Ishikawa (cell line): ENCODE results near the gene METTL8.

ENCODE experiments used
- CEBPB ChIP-seq: IDR thresholded peaks from 2 replicates; pipeline ENCODE4 v1.6.1; 2012
- CREB1 ChIP-seq: IDR thresholded peaks from 2 replicates; pipeline ENCODE4 v1.6.1; 2012; ENCODE audit warnings: low read depth
- EP300 ChIP-seq: IDR thresholded peaks from 2 replicates; pipeline ENCODE4 v1.6.1; 2012; ENCODE audit warnings: borderline replicate concordance
- FOXM1 ChIP-seq: IDR thresholded peaks from 2 replicates; pipeline ENCODE4 v1.6.1; 2012; ENCODE audit warnings: low read depth, borderline replicate concordance
- NFIC ChIP-seq: IDR thresholded peaks from 2 replicates; pipeline ENCODE4 v1.6.1; 2012
- RAD21 ChIP-seq: IDR thresholded peaks from 2 replicates; pipeline ENCODE4 v1.6.1; 2012; ENCODE audit warnings: low read depth
- TAF1 ChIP-seq: IDR thresholded peaks from 2 replicates; pipeline ENCODE4 v1.6.1; 2012; ENCODE audit warnings: low read depth, mild to moderate bottlenecking
- TCF12 ChIP-seq: IDR thresholded peaks from 2 replicates; pipeline ENCODE4 v1.6.1; 2012; ENCODE audit warnings: low read depth
- YY1 ChIP-seq: IDR thresholded peaks from 2 replicates; pipeline ENCODE4 v1.6.1; 2012; ENCODE audit warnings: low read depth
- ZBTB7A ChIP-seq: IDR thresholded peaks from 2 replicates; pipeline ENCODE4 v1.6.1; 2012; ENCODE audit warnings: low read depth
- TF ChIP-seq, protein P1 (sequence below): IDR thresholded peaks from 2 replicates; pipeline ENCODE4 v1.6.1; 2012
- TF ChIP-seq, protein P2 (sequence below): IDR thresholded peaks from 2 replicates; pipeline ENCODE4 v1.6.1; 2012; ENCODE audit warnings: low read depth, mild to moderate bottlenecking
- TF ChIP-seq, protein P3 (sequence below): IDR thresholded peaks from 2 replicates; pipeline ENCODE4 v1.6.1; 2012

DNA sequence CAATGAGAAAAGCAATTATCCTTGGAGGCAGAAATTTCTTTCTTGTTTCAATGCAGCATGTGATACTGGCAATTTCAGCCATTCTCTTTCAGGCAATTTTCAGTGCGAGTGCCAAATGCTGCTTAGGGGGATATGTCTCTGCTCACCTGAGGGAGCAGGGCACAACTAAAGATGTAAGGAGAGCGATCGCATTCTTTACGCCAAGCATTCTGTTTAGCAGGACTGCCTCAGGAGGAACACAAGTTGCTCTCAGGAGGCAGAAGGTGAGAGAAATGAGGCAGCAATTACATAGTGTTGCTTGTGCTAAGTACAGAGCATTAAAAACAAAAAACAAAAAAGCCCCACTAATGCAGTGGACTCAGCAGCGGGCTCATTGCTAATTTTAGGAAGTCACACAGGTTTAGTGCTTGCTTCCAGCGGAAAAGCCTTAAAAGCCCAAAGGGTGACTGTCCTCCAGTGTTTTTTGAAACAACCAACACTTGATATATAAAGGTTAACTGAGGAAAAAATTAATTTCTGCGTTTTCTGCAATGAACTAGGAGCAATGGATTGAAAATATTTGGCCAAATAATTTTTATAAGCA, 116.9 kb downstream of the METTL8 start:
- no peak for TF ChIP-seq EP300
- no peak for TF ChIP-seq TAF1
- TF ChIP-seq CEBPB, result no peak
- no peak for TF ChIP-seq CREB1
- TF ChIP-seq ZBTB7A, result no peak
- TF ChIP-seq, protein P1, sequence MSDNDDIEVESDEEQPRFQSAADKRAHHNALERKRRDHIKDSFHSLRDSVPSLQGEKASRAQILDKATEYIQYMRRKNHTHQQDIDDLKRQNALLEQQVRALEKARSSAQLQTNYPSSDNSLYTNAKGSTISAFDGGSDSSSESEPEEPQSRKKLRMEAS, result no peak
- no peak for TF ChIP-seq YY1
- TF ChIP-seq, protein P2, sequence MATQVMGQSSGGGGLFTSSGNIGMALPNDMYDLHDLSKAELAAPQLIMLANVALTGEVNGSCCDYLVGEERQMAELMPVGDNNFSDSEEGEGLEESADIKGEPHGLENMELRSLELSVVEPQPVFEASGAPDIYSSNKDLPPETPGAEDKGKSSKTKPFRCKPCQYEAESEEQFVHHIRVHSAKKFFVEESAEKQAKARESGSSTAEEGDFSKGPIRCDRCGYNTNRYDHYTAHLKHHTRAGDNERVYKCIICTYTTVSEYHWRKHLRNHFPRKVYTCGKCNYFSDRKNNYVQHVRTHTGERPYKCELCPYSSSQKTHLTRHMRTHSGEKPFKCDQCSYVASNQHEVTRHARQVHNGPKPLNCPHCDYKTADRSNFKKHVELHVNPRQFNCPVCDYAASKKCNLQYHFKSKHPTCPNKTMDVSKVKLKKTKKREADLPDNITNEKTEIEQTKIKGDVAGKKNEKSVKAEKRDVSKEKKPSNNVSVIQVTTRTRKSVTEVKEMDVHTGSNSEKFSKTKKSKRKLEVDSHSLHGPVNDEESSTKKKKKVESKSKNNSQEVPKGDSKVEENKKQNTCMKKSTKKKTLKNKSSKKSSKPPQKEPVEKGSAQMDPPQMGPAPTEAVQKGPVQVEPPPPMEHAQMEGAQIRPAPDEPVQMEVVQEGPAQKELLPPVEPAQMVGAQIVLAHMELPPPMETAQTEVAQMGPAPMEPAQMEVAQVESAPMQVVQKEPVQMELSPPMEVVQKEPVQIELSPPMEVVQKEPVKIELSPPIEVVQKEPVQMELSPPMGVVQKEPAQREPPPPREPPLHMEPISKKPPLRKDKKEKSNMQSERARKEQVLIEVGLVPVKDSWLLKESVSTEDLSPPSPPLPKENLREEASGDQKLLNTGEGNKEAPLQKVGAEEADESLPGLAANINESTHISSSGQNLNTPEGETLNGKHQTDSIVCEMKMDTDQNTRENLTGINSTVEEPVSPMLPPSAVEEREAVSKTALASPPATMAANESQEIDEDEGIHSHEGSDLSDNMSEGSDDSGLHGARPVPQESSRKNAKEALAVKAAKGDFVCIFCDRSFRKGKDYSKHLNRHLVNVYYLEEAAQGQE, result no peak
- TF ChIP-seq NFIC, result no peak
- TF ChIP-seq FOXM1, result no peak
- TF ChIP-seq RAD21, result no peak
- no peak for TF ChIP-seq TCF12
- TF ChIP-seq, protein P3, sequence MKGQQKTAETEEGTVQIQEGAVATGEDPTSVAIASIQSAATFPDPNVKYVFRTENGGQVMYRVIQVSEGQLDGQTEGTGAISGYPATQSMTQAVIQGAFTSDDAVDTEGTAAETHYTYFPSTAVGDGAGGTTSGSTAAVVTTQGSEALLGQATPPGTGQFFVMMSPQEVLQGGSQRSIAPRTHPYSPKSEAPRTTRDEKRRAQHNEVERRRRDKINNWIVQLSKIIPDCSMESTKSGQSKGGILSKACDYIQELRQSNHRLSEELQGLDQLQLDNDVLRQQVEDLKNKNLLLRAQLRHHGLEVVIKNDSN, result no peak
